ENCODE results near the gene NUP214.

- TF ChIP-seq CTCF (IDR thresholded peaks at IDR 0.05) (no peak), ZFX (IDR thresholded peaks at IDR 0.05; ENCODE audit: borderline replicate concordance) (no peak)
Observed at GRCh38 chr9:131117121-131117761, 8.1 kb upstream of the NUP214 start.
